GM21526 (cell line): ENCODE measurements around the gene PHAX.
A peak's percentile ranks its signal among the peaks of the same experiment; 100 is the strongest.
"Not testable (repeated sequence)": the region's sequence is repeated elsewhere in the genome, so short reads cannot be mapped to it uniquely, and the experiment has no call there.

ENCODE experiments used
- ATAC-seq: cut with Tn5 transposase; IDR thresholded peaks from one replicate; pipeline ENCODE4 v1.9.1; 2021; ENCODE audit warnings: moderate library complexity; ENCODE audit not compliant: unreplicated experiment, low FRiP score

PHAX gene

DNA sequence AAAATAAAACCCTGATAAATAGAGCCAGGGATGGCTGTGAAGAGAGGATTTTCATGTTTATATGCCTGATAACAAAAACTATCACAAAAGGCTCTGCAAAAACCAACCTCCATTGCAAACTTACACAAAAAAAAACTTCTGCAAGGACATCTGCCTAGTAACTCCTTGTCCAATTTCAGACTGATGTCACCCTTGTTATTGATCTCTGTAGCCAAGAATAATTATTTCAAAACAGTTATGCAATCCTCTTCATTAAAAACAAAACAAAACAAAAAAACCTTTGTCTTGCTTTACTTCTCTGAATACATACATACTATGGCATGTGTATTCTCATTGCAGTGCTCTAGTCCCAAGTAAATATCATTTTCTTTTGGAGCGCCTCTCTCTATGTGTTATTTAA, 49.7 kb downstream of the PHAX start:
- ATAC-seq: no peak

DNA sequence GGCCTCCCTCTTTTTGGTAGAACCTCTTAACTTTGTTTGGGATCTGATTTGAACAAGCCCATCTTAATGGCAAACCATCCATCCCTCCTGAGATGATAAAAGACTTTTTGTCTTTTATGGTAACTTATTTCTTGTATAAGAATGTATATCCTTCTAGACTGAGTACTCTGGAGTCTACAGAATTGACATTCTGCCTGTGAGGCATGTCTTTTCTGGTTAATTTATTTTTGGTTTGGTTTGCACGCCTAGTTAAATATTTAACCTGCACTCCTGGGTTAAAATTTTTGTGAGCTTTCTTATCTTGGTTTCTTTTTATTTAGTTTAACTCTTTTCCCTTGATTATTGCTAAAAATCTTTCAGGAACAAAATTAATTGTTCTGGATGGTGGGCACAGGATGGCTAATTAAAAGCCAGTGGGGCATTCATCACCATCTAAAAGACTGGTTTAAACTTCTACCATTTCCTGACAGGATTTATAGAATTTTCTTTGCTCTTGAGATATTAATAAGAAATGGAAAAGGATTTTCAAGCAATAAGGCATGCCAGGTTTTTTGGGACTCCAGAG, 50.3 kb downstream of the PHAX start:
- ATAC-seq: no peak

GRCh38 chr5:126656401-126657007, 55.8 kb downstream of the PHAX start:
- ATAC-seq: no peak

DNA sequence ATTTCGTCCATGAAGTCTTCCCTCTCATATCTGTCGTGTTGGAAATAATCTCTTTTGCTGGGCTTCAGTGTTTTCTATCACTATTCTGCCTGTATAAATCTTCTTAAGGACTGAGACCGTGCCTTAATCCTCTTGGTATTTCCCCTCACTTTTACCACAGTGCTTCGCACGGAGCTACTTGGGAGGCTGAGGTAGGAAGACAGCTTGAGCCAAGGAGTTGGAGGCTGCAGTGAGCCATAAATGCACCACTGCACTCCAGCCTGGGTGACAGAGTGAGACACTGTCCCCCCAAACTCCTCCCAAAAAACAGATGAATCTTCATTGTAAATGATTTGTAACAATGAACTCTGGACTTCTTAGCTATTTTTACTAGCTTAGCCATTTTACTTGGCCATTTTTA, 57.8 kb downstream of the PHAX start:
- ATAC-seq: no peak

DNA sequence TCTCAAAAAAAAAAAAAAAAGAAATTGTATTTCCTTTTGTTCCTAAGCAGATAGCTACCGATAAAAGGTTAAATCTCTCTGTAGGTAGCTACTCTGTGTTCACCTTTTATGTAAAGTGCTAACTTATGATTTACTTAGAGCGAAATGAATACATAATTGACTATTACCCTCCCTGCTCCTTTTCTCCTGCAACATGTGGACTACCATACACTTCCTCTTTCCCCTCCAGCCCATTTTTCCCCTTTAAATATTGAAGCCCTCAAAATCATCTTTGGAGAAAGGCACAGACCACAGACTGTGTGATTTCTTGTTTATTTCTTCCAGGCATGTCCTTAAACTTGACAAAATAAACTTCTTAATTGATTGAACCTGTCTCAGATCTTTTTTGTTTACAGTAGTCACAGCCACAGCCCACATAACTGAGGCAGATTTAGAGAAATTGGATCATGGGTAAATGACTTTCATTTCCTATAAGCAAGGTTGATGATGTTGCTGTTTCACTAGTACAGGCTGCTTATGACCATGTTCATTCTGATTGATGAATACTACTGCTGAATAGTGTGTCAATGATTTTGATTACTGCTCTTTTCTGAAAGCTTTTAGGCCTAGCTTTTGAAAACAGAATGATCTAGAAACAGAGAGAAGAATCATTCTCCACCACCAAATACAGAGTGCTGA, 59.2 kb downstream of the PHAX start:
- peak; percentile 77 for ATAC-seq

GRCh38 chr5:126664586-126664985, 63.8 kb downstream of the PHAX start:
- ATAC-seq: no peak

GRCh38 chr5:126670109-126670508, 69.4 kb downstream of the PHAX start:
- not testable (repeated sequence) for ATAC-seq

GRCh38 chr5:126671681-126672080, 70.9 kb downstream of the PHAX start:
- not testable (repeated sequence) for ATAC-seq

- no peak for ATAC-seq
Measured at GRCh38 chr5:126673477-126673876, 72.7 kb downstream of the PHAX start.

GRCh38 chr5:126674145-126674544, 73.4 kb downstream of the PHAX start:
- no peak for ATAC-seq

- ATAC-seq: no peak
Measured at GRCh38 chr5:126675338-126675737, 74.6 kb downstream of the PHAX start.

GRCh38 chr5:126676195-126676624, 75.5 kb downstream of the PHAX start:
- peak; percentile 78 for ATAC-seq
